HepG2 (cell line): Measurements from ENCODE around the gene ETV6. TPM values are rescaled to one million over a fixed set of nuclear protein-coding genes. Genes with fewer than 3 reads are reported as not detected.

ENCODE experiments used
- ZFP1 ChIP-seq: IDR thresholded peaks from 2 replicates; pipeline ENCODE4 v1.6.1; 2016
- ZNF121 ChIP-seq: sonication (generic); formaldehyde crosslinking; IDR thresholded peaks from 2 replicates; pipeline ENCODE4 v1.5.0; 2020; ENCODE audit warnings: mild to moderate bottlenecking, missing genetic modification reagents
- ZNF343 ChIP-seq: sonication (generic); formaldehyde crosslinking; IDR thresholded peaks from 2 replicates; pipeline ENCODE4 v1.4.0; 2020; ENCODE audit warnings: mild to moderate bottlenecking, missing genetic modification reagents
- polyA plus RNA-seq, 8 experiments: library from polyadenylated mRNA; depleted of rRNA in 3 of 8; stranded (reverse) in 7 of 8; unstranded in 1 of 8; fragments of >200 nt; fragmentation: Illumina TruSeq in 4 of 8; extraction: Trizol in 4 of 8; gene quantifications; 2 replicates each; pipeline versions ENCODE4 v1.2.1 to v1.2.3, GENCODE V29; 2011 to 2016; ENCODE audit warnings: low read depth in 4 of 8, missing spikeins in 1 of 8, mixed read lengths in 1 of 8; ENCODE audit not compliant: insufficient read depth in 1 of 8
- total RNA-seq, 5 experiments: library from RNA; depleted of rRNA; stranded (reverse); fragments of >200 nt; fragmentation: Illumina TruSeq; extraction: Trizol; gene quantifications; 2 replicates each; pipeline ENCODE4 v1.2.3, GENCODE V29; 2016; ENCODE audit warnings: low read depth in 1 of 5
- TF ChIP-seq, protein P1 (sequence below): sonication (generic); formaldehyde crosslinking; IDR thresholded peaks from one replicate; pipeline ENCODE4 v1.5.1; 2020; ENCODE audit warnings: mild to moderate bottlenecking, missing genetic modification reagents; ENCODE audit errors: not compliant biosample characterization
- TF ChIP-seq, protein P2 (sequence below): sonication (generic); formaldehyde crosslinking; IDR thresholded peaks from 2 replicates; pipeline ENCODE4 v1.8.1; 2023; ENCODE audit warnings: mild to moderate bottlenecking, missing genetic modification reagents

The ETV6 gene
- total and polyA plus RNA-seq, 2 of the 13 experiments (the other 11 are each of a cell fraction or from before 2014, with no cell fraction given) = 2.2 to 3.0 TPM

DNA sequence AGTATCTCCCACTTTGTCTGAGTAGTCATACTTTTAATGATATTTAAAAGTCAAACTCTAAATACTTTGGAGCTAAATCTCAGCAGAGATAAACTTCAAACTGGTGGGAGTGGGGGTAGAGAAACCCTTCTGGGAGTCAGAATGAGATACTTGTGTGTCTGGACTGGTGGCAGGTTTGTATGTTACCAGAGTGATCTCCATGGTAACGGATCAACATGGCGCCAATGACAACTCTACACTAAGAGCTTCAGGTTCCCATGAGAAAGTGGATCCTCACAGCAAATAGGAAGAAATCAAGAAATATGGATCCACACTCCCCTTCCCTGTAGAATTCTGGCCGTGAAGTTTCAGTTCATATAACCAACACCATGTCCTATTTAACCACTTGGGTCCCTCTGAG lies 121.9 kb downstream of the ETV6 start (continued):
- TF ChIP-seq, protein P1, sequence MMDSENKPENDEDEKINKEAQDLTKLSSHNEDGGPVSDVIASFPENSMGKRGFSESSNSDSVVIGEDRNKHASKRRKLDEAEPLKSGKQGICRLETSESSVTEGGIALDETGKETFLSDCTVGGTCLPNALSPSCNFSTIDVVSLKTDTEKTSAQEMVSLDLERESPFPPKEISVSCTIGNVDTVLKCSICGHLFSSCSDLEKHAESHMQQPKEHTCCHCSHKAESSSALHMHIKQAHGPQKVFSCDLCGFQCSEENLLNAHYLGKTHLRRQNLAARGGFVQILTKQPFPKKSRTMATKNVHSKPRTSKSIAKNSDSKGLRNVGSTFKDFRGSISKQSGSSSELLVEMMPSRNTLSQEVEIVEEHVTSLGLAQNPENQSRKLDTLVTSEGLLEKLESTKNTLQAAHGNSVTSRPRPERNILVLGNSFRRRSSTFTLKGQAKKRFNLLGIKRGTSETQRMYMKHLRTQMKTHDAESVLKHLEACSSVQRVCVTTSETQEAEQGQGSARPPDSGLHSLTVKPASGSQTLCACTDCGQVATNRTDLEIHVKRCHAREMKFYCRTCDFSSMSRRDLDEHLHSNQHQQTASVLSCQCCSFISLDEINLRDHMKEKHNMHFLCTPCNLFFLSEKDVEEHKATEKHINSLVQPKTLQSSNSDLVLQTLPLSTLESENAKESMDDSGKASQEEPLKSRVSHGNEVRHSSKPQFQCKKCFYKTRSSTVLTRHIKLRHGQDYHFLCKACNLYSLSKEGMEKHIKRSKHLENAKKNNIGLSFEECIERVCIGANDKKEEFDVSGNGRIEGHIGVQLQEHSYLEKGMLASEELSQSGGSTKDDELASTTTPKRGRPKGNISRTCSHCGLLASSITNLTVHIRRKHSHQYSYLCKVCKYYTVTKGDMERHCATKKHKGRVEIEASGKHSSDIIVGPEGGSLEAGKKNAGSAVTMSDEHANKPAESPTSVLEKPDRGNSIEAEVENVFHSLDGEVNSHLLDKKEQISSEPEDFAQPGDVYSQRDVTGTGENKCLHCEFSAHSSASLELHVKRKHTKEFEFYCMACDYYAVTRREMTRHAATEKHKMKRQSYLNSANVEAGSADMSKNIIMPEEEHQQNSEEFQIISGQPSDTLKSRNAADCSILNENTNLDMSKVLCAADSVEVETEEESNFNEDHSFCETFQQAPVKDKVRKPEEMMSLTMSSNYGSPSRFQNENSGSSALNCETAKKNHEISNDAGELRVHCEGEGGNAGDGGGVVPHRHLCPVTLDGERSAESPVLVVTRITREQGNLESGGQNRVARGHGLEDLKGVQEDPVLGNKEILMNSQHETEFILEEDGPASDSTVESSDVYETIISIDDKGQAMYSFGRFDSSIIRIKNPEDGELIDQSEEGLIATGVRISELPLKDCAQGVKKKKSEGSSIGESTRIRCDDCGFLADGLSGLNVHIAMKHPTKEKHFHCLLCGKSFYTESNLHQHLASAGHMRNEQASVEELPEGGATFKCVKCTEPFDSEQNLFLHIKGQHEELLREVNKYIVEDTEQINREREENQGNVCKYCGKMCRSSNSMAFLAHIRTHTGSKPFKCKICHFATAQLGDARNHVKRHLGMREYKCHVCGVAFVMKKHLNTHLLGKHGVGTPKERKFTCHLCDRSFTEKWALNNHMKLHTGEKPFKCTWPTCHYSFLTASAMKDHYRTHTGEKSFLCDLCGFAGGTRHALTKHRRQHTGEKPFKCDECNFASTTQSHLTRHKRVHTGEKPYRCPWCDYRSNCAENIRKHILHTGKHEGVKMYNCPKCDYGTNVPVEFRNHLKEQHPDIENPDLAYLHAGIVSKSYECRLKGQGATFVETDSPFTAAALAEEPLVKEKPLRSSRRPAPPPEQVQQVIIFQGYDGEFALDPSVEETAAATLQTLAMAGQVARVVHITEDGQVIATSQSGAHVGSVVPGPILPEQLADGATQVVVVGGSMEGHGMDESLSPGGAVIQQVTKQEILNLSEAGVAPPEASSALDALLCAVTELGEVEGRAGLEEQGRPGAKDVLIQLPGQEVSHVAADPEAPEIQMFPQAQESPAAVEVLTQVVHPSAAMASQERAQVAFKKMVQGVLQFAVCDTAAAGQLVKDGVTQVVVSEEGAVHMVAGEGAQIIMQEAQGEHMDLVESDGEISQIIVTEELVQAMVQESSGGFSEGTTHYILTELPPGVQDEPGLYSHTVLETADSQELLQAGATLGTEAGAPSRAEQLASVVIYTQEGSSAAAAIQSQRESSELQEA = no peak
- TF ChIP-seq, protein P2, sequence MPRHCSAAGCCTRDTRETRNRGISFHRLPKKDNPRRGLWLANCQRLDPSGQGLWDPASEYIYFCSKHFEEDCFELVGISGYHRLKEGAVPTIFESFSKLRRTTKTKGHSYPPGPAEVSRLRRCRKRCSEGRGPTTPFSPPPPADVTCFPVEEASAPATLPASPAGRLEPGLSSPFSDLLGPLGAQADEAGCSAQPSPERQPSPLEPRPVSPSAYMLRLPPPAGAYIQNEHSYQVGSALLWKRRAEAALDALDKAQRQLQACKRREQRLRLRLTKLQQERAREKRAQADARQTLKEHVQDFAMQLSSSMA (CRISPR knock-in tag) = no peak
- no peak for TF ChIP-seq ZNF121 (CRISPR knock-in tag)
- no peak for TF ChIP-seq ZFP1 (CRISPR knock-in tag)
- no peak for TF ChIP-seq ZNF343 (CRISPR knock-in tag)
